ENCODE measurements around the gene SLC35C1.
A peak's percentile ranks its signal among the peaks of the same experiment; 100 is the strongest.

The SLC35C1 gene

DNA sequence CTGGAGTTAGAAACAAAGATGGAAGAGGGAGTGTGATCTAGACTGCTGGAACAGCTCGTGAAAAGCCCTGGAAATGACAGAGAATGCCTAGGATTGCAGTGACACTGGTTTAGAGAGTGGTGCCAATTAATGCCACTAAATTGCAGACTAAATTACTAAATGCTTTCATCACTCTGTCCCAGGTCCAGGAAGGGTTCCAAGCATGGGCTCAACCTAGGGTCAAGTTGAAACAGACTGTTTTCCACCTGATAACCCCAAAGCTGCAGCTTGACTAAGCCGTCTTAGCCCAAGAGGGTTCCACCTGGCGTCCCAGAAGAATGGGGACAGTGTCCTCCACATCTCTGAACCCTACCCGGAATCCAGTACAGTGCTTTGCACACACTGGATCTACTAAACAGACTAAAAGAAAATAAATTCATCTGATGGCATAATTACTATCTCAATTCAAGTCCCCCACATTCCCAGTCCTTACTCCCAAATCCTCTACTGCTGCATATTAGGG lies 41.3 kb downstream of the SLC35C1 start:
- Histone ChIP-seq H3K27me3 (ENCODE audit: control insufficient read depth, insufficient read depth, low read length) (no peaks in the 10 kb centered on the region), H3K4me1 (ENCODE audit: control insufficient read depth, insufficient read depth, low read length) (peaks cover 17% of the 10 kb centered on the region), H3K27ac (ENCODE audit: low read depth, low read length) (peak overlapping the region; percentile 98), H3K36me3 (ENCODE audit: control insufficient read depth, insufficient read depth, low read length) (no peaks in the 10 kb centered on the region), H3K9ac (ENCODE audit: low read length) (no peak overlapping the region), H3K4me3 (ENCODE audit: low read length) (no peak overlapping the region)

- Histone ChIP-seq H3K27ac (ENCODE audit: low read depth, low read length) (peak within 1 kb of the TSS; percentile 98), H3K9ac (ENCODE audit: low read length) (peak within 1 kb of the TSS; percentile 97), H3K4me1 (ENCODE audit: control insufficient read depth, insufficient read depth, low read length) (peaks cover 24% of the 10 kb centered on the region), H3K27me3 (ENCODE audit: control insufficient read depth, insufficient read depth, low read length) (no peaks in the 10 kb centered on the region), H3K36me3 (ENCODE audit: control insufficient read depth, insufficient read depth, low read length) (no peaks in the 10 kb centered on the region), H3K4me3 (ENCODE audit: low read length) (peak within 1 kb of the TSS; percentile 93)
These were observed 42.3 kb downstream of the SLC35C1 start, which contains the start of gene CRY2 for GRCh38 chr11:45846974-45847910. TSS of gene CRY2 (plus strand) at chr11:45847475. CDS start at chr11:45847491, 16 bp downstream.

DNA sequence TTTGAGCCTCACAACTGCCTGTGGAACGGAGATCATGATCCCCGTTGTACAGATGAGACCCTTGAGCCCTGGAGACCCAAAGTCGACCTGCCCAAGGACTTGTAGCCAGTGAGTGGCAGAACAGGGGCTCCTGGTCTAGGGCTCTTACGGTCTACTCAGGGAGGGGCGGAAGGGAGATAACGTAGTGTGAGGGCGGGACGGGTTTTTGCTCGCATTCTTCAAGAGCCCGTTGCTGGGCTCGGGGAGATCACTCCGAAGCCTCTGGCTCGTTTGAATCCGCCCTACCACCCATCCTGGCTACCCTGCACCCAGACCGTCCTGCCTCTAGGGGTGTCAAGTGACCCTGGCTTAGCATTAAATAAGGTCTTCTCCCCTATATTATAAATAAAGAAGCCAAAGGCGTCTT lies 43.0 kb downstream of the SLC35C1 start:
- Histone ChIP-seq H3K27me3 (ENCODE audit: control insufficient read depth, insufficient read depth, low read length) (no peaks in the 10 kb centered on the region), H3K9ac (ENCODE audit: low read length) (peak overlapping the region; percentile 97), H3K27ac (ENCODE audit: low read depth, low read length) (peak overlapping the region; percentile 98), H3K36me3 (ENCODE audit: control insufficient read depth, insufficient read depth, low read length) (no peaks in the 10 kb centered on the region), H3K4me3 (ENCODE audit: low read length) (peak overlapping the region; percentile 93), H3K4me1 (ENCODE audit: control insufficient read depth, insufficient read depth, low read length) (peaks cover 29% of the 10 kb centered on the region)

DNA sequence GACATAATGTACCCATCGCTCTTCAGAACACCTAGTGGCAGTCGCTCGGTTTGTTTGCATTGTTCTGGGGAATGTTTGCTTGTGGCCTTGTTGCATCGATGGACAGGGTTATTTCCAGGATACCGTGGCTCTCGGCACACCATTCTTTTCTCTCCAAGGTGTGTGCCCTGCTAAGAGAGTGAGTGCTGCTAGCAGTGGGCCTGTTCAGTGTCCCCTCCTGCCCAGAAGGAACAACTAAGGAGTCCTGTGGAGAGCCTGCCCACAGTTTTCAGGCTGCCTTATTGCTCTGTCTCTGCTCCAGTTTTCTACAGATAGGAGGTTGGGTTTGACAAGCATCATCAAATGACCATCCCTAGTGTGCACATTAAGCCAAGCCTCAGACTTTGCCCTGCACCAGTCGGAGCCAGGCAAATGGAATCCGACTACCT lies 43.7 kb downstream of the SLC35C1 start:
- Histone ChIP-seq H3K36me3 (ENCODE audit: control insufficient read depth, insufficient read depth, low read length) (no peaks in the 10 kb centered on the region), H3K4me3 (ENCODE audit: low read length) (peak overlapping the region; percentile 93), H3K4me1 (ENCODE audit: control insufficient read depth, insufficient read depth, low read length) (peaks cover 32% of the 10 kb centered on the region), H3K27me3 (ENCODE audit: control insufficient read depth, insufficient read depth, low read length) (no peaks in the 10 kb centered on the region), H3K9ac (ENCODE audit: low read length) (no peak overlapping the region), H3K27ac (ENCODE audit: low read depth, low read length) (peak overlapping the region; percentile 98)

GRCh38 chr11:45850446-45850845 lies 45.5 kb downstream of the SLC35C1 start:
- Histone ChIP-seq H3K27me3 (ENCODE audit: control insufficient read depth, insufficient read depth, low read length) (no peaks in the 10 kb centered on the region), H3K4me3 (ENCODE audit: low read length) (no peak overlapping the region), H3K4me1 (ENCODE audit: control insufficient read depth, insufficient read depth, low read length) (peaks cover 44% of the 10 kb centered on the region), H3K9ac (ENCODE audit: low read length) (no peak overlapping the region), H3K36me3 (ENCODE audit: control insufficient read depth, insufficient read depth, low read length) (no peaks in the 10 kb centered on the region), H3K27ac (ENCODE audit: low read depth, low read length) (no peak overlapping the region)

GRCh38 chr11:45851228-45851627 lies 46.3 kb downstream of the SLC35C1 start:
- Histone ChIP-seq H3K4me3 (ENCODE audit: low read length) (no peak overlapping the region), H3K9ac (ENCODE audit: low read length) (no peak overlapping the region), H3K27me3 (ENCODE audit: control insufficient read depth, insufficient read depth, low read length) (no peaks in the 10 kb centered on the region), H3K4me1 (ENCODE audit: control insufficient read depth, insufficient read depth, low read length) (peaks cover 52% of the 10 kb centered on the region), H3K27ac (ENCODE audit: low read depth, low read length) (no peak overlapping the region), H3K36me3 (ENCODE audit: control insufficient read depth, insufficient read depth, low read length) (no peaks in the 10 kb centered on the region)

DNA sequence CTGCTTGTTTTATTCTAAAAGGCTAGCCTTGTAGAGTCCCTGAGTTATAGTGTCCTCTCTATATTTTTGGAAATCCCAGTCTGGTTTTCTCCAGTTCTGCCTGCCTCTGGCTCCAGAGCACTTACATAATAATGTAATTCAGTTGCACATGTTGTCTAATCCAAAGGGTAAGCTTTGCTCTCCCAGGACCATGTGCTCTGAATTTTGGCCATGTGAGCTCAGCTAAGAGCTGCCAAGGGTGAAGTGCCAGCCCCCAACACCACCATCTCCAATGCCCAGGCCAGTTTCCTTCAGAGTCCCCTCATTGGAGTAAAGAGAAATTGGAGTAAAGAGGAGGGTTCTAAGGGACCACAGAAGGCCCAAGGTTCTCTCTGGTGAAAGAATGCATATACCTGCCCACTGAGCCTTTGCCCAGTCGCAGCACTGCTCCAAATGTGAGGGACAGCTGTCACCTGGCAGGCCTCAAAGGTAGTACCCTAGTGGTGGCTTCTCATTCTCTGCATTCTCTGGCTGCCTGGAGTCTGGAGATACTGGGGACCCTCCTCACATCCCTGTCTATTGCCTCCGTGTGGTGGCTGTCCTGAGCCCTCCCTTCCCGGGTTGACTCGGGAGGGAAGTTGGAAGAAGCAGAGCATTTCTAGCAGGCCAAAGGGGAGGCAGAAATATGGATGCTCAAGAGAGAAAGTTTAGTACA lies 47.2 kb downstream of the SLC35C1 start:
- H3K4me1 ChIP-seq (ENCODE audit: control insufficient read depth, insufficient read depth, low read length), result peaks cover 52% of the 10 kb centered on the region
- no peaks in the 10 kb centered on the region for H3K27me3 ChIP-seq (ENCODE audit: control insufficient read depth, insufficient read depth, low read length)
- peak overlapping the region; percentile 4 for H3K27ac ChIP-seq (ENCODE audit: low read depth, low read length)
- no peak overlapping the region for H3K4me3 ChIP-seq (ENCODE audit: low read length)
- no peak overlapping the region for H3K9ac ChIP-seq (ENCODE audit: low read length)
- H3K36me3 ChIP-seq (ENCODE audit: control insufficient read depth, insufficient read depth, low read length), result peaks cover 4% of the 10 kb centered on the region

GRCh38 chr11:45852712-45853101 lies 47.8 kb downstream of the SLC35C1 start:
- H3K27ac ChIP-seq (ENCODE audit: low read depth, low read length), result no peak overlapping the region
- H3K4me1 ChIP-seq (ENCODE audit: control insufficient read depth, insufficient read depth, low read length), result peaks cover 57% of the 10 kb centered on the region
- H3K36me3 ChIP-seq (ENCODE audit: control insufficient read depth, insufficient read depth, low read length), result peaks cover 8% of the 10 kb centered on the region
- no peak overlapping the region for H3K4me3 ChIP-seq (ENCODE audit: low read length)
- no peaks in the 10 kb centered on the region for H3K27me3 ChIP-seq (ENCODE audit: control insufficient read depth, insufficient read depth, low read length)
- no peak overlapping the region for H3K9ac ChIP-seq (ENCODE audit: low read length)

- H3K27ac ChIP-seq (ENCODE audit: low read depth, low read length), result peak overlapping the region; percentile 57
- peaks cover 9% of the 10 kb centered on the region for H3K36me3 ChIP-seq (ENCODE audit: control insufficient read depth, insufficient read depth, low read length)
- no peaks in the 10 kb centered on the region for H3K27me3 ChIP-seq (ENCODE audit: control insufficient read depth, insufficient read depth, low read length)
- no peak overlapping the region for H3K4me3 ChIP-seq (ENCODE audit: low read length)
- no peak overlapping the region for H3K9ac ChIP-seq (ENCODE audit: low read length)
- peaks cover 66% of the 10 kb centered on the region for H3K4me1 ChIP-seq (ENCODE audit: control insufficient read depth, insufficient read depth, low read length)
These were observed 48.6 kb downstream of the SLC35C1 start for GRCh38 chr11:45853332-45854219.

GRCh38 chr11:45855308-45855707 lies 50.4 kb downstream of the SLC35C1 start:
- peak overlapping the region; percentile 92 for H3K27ac ChIP-seq (ENCODE audit: low read depth, low read length)
- peaks cover 81% of the 10 kb centered on the region for H3K4me1 ChIP-seq (ENCODE audit: control insufficient read depth, insufficient read depth, low read length)
- no peaks in the 10 kb centered on the region for H3K27me3 ChIP-seq (ENCODE audit: control insufficient read depth, insufficient read depth, low read length)
- peaks cover 9% of the 10 kb centered on the region for H3K36me3 ChIP-seq (ENCODE audit: control insufficient read depth, insufficient read depth, low read length)
- H3K9ac ChIP-seq (ENCODE audit: low read length), result no peak overlapping the region
- no peak overlapping the region for H3K4me3 ChIP-seq (ENCODE audit: low read length)

DNA sequence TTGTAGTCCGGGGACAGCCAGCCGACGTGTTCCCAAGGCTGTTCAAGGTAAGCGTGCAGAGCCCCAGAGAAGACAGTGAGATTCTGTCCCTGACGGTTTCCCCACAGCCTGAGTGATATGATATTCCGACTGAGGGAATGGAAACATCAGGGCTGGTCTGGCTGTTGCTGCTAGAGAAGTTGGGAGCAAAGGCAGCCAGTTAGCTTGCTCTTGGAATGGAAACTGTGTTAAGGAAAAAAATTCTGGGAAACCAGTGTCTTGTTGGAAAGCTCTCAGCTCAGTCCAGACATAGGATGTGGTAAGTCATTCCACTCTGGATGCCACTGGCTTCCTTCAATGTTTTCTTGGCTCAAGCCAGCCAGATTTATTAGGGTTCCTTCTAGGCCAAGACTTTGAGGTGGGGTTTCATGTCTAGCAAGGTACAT lies 51.1 kb downstream of the SLC35C1 start:
- peak overlapping the region; percentile 92 for H3K27ac ChIP-seq (ENCODE audit: low read depth, low read length)
- no peak overlapping the region for H3K4me3 ChIP-seq (ENCODE audit: low read length)
- no peaks in the 10 kb centered on the region for H3K27me3 ChIP-seq (ENCODE audit: control insufficient read depth, insufficient read depth, low read length)
- H3K36me3 ChIP-seq (ENCODE audit: control insufficient read depth, insufficient read depth, low read length), result peaks cover 12% of the 10 kb centered on the region
- peaks cover 86% of the 10 kb centered on the region for H3K4me1 ChIP-seq (ENCODE audit: control insufficient read depth, insufficient read depth, low read length)
- peak overlapping the region; percentile 7 for H3K9ac ChIP-seq (ENCODE audit: low read length)

Measured in rectal smooth muscle tissue (tissue), 1 donor.